Measurements from ENCODE around the gene KRTAP10-1. TPM values are rescaled to one million over a fixed set of nuclear protein-coding genes. Genes with fewer than 3 reads are reported as not detected.

The KRTAP10-1 gene
- total and polyA plus RNA-seq, 9 of the 15 experiments (the other 6 are each of a cell fraction or from before 2014, with no cell fraction given), result not detected

DNA sequence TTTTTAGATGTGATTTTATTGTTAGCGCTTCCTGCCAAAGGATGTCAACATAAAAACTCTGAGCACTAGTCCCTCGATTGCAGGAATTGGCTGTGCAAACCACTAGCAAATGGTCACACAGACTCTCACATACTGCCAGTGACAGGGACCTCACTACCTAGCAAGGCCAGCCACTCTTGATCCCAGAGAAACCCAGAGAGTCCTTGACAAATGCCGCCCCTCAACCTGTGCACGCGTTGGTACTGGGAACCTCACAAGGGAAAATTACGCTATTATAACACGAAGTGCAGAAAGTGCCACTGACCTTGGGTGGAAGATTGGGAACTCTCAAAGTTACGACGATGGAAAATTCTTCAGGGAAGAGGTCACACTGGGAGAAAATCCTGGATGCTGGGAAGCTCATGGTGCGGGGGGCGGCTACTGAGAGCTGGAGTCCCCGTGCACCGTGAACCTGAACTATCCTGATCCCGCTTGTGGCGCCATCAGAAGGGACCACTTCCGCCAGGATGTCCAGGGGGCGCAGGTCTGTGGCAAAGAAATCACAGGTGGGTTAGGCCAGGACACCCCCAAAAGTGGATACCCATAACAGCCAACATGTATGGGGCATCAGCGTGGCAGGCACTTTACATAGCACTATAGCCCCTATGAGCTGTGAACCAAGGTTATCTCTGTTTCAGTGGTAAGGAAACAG lies 27.6 kb upstream of the KRTAP10-1 start:
- under 1% methylated on average over 18 of the region's 18 CpGs for WGBS (ENCODE audit: insufficient coverage, low coverage, missing lambda C conversion rate)

DNA sequence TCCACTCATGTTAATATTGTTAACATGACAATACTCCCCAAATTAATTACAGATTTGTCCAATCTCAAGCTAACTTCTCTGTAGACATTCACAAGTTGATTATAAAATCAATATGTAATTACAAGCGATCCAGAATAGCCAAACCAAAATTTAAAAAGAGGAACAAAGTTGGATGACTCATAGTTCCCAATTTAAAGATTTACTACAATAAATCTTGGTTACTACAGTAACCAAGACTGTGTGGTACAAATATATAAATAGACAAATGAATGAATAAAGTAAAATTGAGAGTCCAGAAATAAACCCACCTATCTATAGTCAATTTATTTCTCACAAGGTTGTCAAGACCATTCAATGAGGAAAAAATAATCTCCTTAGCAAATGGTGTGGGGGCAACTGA lies 26.4 kb upstream of the KRTAP10-1 start:
- Histone ChIP-seq H3K27ac (ENCODE audit: extremely low read depth, low read depth, low read length) (no peak overlapping the region), H3K9me1 (ENCODE audit: control insufficient read depth, insufficient read depth, low read length) (no peaks in the 10 kb centered on the region), H3K36me3 (ENCODE audit: control insufficient read depth, insufficient read depth, low read length) (no peaks in the 10 kb centered on the region), H3K27me3 (ENCODE audit: control insufficient read depth in 2 of 2, insufficient read depth in 2 of 2, low read length in 2 of 2) (peaks cover 3 to 11% of the 10 kb centered on the region in 2 experiments; a peak in 3 of 5 replicates), H3K79me2 (ENCODE audit: control insufficient read depth, insufficient read depth, low read length) (no peaks in the 10 kb centered on the region), H4K20me1 (replicated peaks; ENCODE audit: control insufficient read depth, insufficient read depth, low read length) (no peaks in the 10 kb centered on the region), H3K9me3 (replicated peaks; ENCODE audit: control insufficient read depth, insufficient read depth, low read depth, low read length) (no peaks in the 10 kb centered on the region), H3K4me1 (replicated peaks in 1 of 2; ENCODE audit: control insufficient read depth in 2 of 2, insufficient read depth in 2 of 2, low read length in 2 of 2) (peaks cover 0 to 13% of the 10 kb centered on the region in 2 experiments; a peak in 1 of 5 replicates), H3K9ac (ENCODE audit: insufficient read depth in 1 of 2, low read depth in 2 of 2, low read length in 2 of 2) (no peak overlapping the region), H2AFZ (ENCODE audit: low read depth, low read length) (no peak overlapping the region), H3K4me3 (no peak overlapping the region), H3K4me2 (ENCODE audit: insufficient read depth, low read length) (no peak overlapping the region)
- ChIA-PET POLR2A (no interaction called here), CTCF (ENCODE audit: low intra/inter-chr PET ratio) (interaction anchor here (0.6 kb wide), 1 partner anchor 56 kb away, joined by 4 read pairs; no protein-coding TSS in a partner anchor)
- intact Hi-C loops (cut with micrococcal nuclease) (no loop called here), in situ Hi-C loops (cut with MboI) (no loop called here)
- 4% methylated on average over 1 of the region's 1 CpG for WGBS (ENCODE audit: insufficient coverage, low coverage, missing lambda C conversion rate)
- BruUV-seq (replicated peaks), result no TSS peak
- TF ChIP-seq MBD2 (IDR thresholded peaks at IDR 0.05; ENCODE audit: borderline replicate concordance, low read depth), result no peak
- TF ChIP-seq, protein P1, sequence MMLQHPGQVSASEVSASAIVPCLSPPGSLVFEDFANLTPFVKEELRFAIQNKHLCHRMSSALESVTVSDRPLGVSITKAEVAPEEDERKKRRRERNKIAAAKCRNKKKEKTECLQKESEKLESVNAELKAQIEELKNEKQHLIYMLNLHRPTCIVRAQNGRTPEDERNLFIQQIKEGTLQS (IDR thresholded peaks at IDR 0.05), result peak; percentile 55; the same call in 1 of the 2 replicates
- TF ChIP-seq, protein P1 (CRISPR knock-in tag; conservative IDR thresholded peaks at IDR 0.05), result no peak
- TF ChIP-seq JUND (IDR thresholded peaks at IDR 0.05; ENCODE audit: borderline replicate concordance, low read depth, low read length), result peak; percentile 38; the same call in 1 of the 2 replicates
- TF ChIP-seq JUND (tag; IDR thresholded peaks at IDR 0.05; ENCODE audit: borderline replicate concordance, low read depth, low read length), result 0 out of 3 replicates have a peak, but pooled peaks have one; percentile 39
- TF ChIP-seq, protein P2, sequence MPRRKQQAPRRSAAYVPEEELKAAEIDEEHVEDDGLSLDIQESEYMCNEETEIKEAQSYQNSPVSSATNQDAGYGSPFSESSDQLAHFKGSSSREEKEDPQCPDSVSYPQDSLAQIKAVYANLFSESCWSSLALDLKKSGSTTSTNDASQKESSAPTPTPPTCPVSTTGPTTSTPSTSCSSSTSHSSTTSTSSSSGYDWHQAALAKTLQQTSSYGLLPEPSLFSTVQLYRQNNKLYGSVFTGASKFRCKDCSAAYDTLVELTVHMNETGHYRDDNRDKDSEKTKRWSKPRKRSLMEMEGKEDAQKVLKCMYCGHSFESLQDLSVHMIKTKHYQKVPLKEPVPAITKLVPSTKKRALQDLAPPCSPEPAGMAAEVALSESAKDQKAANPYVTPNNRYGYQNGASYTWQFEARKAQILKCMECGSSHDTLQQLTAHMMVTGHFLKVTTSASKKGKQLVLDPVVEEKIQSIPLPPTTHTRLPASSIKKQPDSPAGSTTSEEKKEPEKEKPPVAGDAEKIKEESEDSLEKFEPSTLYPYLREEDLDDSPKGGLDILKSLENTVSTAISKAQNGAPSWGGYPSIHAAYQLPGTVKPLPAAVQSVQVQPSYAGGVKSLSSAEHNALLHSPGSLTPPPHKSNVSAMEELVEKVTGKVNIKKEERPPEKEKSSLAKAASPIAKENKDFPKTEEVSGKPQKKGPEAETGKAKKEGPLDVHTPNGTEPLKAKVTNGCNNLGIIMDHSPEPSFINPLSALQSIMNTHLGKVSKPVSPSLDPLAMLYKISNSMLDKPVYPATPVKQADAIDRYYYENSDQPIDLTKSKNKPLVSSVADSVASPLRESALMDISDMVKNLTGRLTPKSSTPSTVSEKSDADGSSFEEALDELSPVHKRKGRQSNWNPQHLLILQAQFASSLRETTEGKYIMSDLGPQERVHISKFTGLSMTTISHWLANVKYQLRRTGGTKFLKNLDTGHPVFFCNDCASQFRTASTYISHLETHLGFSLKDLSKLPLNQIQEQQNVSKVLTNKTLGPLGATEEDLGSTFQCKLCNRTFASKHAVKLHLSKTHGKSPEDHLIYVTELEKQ (CRISPR knock-in tag; IDR thresholded peaks at IDR 0.05), result no peak
- peak; percentile 81 for TF ChIP-seq FOSL1 (tag; conservative IDR thresholded peaks at IDR 0.05)
- FAIRE-seq, result no peak
- no peak for DNase-seq (ENCODE audit: extremely low read depth in 1 of 4, low spot score in 3 of 4)
- ATAC-seq, result no peak

More for the DNA sequence above, 27.6 kb upstream of the KRTAP10-1 start:
- ATAC-seq, result no peak
- H2AFZ ChIP-seq (ENCODE audit: low read depth, low read length), result no peak overlapping the region
- peaks cover 0 to 17% of the 10 kb centered on the region in 2 experiments; a peak in 1 of 5 replicates for H3K4me1 ChIP-seq (replicated peaks in 1 of 2; ENCODE audit: control insufficient read depth in 2 of 2, insufficient read depth in 2 of 2, low read length in 2 of 2)
- no peaks in the 10 kb centered on the region for H3K9me3 ChIP-seq (replicated peaks; ENCODE audit: control insufficient read depth, insufficient read depth, low read depth, low read length)
- FAIRE-seq, result no peak
- H3K4me2 ChIP-seq (ENCODE audit: insufficient read depth, low read length), result no peak overlapping the region
- no peak for TF ChIP-seq ATF1 (CRISPR knock-in tag; IDR thresholded peaks at IDR 0.05)
- peak; percentile 3; the same call in 1 of the 2 replicates for TF ChIP-seq ATF1 (tag; IDR thresholded peaks at IDR 0.05)
- no peak for TF ChIP-seq MCM7 (IDR thresholded peaks at IDR 0.05)
- no peaks in the 10 kb centered on the region for H3K36me3 ChIP-seq (ENCODE audit: control insufficient read depth, insufficient read depth, low read length)
- intact Hi-C loops (cut with micrococcal nuclease), result no loop called here
- in situ Hi-C loops (cut with MboI), result no loop called here
- no TSS peak for BruUV-seq (replicated peaks)
- no peak overlapping the region for H3K27ac ChIP-seq (ENCODE audit: extremely low read depth, low read depth, low read length)
- DNase-seq (ENCODE audit: extremely low read depth in 1 of 4, low spot score in 3 of 4), result no peak
- H3K27me3 ChIP-seq (ENCODE audit: control insufficient read depth in 2 of 2, insufficient read depth in 2 of 2, low read length in 2 of 2), result peaks cover 14 to 23% of the 10 kb centered on the region in 2 experiments; a peak in 3 of 5 replicates
- no peak overlapping the region; a peak in 1 of 4 replicates for H3K9ac ChIP-seq (ENCODE audit: insufficient read depth in 1 of 2, low read depth in 2 of 2, low read length in 2 of 2)
- H3K79me2 ChIP-seq (ENCODE audit: control insufficient read depth, insufficient read depth, low read length), result no peaks in the 10 kb centered on the region
- CTCF ChIA-PET (ENCODE audit: low intra/inter-chr PET ratio), result no interaction called here
- H3K4me3 ChIP-seq, result no peak overlapping the region
- no peaks in the 10 kb centered on the region for H4K20me1 ChIP-seq (replicated peaks; ENCODE audit: control insufficient read depth, insufficient read depth, low read length)
- H3K9me1 ChIP-seq (ENCODE audit: control insufficient read depth, insufficient read depth, low read length), result no peaks in the 10 kb centered on the region
- POLR2A ChIA-PET, result no interaction called here

Data from K562 (cell line).